Subcutaneous adipose tissue (tissue), 4 donors: ENCODE measurements around the gene OXCT1. TPM values are rescaled to one million over a fixed set of nuclear protein-coding genes. Genes with fewer than 3 reads are reported as not detected.

Experiments
- total RNA-seq, 4 donors: library from RNA; depleted of rRNA; stranded (reverse); fragments of >200 nt; gene quantifications; one replicate each; pipeline ENCODE4 v1.1.0, GENCODE V29; 2016
- TF ChIP-seq, protein P1 (sequence below): fragments of 450-650 bp; IDR thresholded peaks from one replicate; pipeline ENCODE4 v1.5.1; 2016; ENCODE audit warnings: low read depth, mild to moderate bottlenecking, control low read depth, antibody characterized with exemption, moderate library complexity

The OXCT1 gene
- 10 to 100 TPM; 38.9 to 74.6 (median 57.1) TPM for total RNA-seq

DNA sequence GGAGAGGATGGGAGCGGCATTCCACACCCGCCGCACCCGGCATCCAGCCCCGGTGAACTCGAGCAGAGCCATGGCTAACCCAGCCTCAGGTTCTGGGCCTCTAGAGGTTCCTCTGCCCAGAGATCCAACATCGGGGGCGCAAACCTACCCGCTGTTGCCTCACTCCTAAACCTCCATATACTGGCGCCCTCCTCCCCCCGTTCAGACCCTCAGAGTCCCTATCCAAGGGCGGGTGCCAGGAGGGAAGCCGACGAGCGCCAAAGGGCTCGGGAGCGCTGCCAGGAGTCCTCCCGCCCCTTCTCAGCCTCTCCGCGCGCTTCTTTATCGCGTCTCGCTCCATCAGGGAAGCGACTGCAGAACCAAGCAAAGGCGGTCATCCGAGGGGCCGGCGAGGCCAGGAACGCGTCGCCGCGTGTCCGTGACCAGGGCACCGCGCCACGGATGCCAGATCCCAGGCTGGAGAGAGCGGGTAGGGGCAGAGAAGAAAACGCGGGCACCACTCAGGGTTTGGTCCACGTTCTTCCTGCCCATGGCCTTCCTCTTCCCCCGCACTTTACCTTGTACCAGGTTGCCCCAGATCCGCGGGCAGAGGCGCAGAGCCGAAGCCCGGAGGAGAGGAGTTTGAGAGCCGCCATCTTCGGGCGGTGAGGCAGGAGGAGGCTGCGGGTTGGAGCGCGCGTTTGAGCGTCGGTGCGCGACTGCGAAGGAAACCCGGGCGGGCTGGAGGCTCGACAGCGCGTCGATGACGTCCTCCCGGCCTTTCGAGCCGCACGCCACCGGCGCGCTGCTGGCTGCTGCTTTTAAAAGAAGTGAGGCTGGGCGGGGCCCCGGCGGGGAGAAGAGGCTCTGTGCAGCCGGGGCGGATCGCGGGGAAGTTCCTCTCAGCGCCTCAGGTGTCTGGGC, at the start of gene OXCT1:
Gene OXCT1 (minus strand): TSS at position 702 of the 903 bp plus-strand sequence. CDS start 67 bp downstream, at position 635.
- TF ChIP-seq, protein P1, sequence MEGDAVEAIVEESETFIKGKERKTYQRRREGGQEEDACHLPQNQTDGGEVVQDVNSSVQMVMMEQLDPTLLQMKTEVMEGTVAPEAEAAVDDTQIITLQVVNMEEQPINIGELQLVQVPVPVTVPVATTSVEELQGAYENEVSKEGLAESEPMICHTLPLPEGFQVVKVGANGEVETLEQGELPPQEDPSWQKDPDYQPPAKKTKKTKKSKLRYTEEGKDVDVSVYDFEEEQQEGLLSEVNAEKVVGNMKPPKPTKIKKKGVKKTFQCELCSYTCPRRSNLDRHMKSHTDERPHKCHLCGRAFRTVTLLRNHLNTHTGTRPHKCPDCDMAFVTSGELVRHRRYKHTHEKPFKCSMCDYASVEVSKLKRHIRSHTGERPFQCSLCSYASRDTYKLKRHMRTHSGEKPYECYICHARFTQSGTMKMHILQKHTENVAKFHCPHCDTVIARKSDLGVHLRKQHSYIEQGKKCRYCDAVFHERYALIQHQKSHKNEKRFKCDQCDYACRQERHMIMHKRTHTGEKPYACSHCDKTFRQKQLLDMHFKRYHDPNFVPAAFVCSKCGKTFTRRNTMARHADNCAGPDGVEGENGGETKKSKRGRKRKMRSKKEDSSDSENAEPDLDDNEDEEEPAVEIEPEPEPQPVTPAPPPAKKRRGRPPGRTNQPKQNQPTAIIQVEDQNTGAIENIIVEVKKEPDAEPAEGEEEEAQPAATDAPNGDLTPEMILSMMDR, result no peak

DNA sequence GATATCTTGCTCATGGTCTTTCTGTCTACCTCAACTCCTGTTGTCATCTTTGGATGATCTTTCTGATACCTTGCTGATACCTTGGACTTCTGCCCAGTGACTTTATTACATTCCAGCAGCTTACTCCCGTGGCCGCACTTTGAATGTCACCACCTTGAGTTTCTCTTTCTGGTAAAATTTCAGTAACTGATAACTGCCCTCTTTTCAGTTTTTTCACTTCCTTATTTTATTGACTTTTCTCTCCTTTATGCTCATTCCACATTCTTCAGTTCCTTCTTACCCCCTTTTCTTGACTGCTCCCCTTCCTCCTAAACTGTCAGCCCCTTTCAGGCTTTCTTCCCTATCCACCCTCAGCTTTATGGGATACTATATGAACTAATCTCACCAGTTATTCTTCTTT, 47.9 kb upstream of the OXCT1 start:
- TF ChIP-seq, protein P1, result no peak

DNA sequence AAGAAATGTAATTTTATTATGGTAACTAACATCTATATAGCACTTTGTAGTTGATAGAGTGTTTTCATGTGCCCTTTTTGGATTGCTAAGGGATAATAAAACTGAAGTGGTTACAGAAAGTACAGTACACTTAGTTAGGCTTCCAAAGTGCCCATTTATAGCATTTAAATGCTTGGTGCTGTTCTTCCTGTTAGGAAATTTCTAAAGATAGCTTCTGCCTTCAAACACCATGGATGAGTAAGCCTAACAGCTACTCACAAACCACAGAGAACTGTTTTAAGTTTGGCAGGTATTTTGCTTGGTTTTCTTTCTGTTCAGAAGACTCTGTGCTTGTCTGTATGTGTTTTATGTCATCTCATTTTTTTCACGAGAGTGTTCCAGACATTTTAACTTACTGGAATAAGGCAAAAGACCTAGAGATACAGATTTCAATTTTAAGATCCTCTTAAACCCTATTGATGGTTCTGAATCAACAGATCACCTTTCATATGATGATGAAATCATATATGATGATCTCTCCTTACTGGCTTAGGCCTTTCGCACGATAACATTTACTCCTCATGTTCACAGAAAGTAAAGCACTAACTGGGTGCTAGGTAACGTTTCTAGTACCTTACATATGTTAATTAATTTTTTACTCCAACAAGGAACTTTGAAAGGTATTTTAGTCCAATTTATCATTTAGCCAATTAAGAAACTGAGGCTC, 38.3 kb upstream of the OXCT1 start:
- TF ChIP-seq, protein P1, result no peak

DNA sequence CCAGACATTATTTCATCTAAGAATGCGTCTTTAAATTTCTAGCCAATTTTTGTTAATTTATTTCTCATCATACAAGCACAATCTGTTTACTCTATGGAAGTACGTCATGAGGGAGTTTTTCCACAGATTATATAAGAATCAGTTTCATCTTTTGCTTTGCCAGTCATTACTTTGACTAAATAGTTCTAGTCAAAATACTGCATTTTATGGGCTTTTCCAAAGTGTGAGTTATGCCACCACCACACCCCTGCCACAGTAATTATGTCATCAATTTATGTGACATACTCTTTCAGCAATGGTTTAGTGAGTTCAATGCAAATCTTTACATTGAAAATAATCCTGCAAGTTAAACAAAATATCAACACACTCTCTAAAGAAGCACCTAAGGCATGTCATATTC, 35.9 kb upstream of the OXCT1 start:
- TF ChIP-seq, protein P1, result no peak

DNA sequence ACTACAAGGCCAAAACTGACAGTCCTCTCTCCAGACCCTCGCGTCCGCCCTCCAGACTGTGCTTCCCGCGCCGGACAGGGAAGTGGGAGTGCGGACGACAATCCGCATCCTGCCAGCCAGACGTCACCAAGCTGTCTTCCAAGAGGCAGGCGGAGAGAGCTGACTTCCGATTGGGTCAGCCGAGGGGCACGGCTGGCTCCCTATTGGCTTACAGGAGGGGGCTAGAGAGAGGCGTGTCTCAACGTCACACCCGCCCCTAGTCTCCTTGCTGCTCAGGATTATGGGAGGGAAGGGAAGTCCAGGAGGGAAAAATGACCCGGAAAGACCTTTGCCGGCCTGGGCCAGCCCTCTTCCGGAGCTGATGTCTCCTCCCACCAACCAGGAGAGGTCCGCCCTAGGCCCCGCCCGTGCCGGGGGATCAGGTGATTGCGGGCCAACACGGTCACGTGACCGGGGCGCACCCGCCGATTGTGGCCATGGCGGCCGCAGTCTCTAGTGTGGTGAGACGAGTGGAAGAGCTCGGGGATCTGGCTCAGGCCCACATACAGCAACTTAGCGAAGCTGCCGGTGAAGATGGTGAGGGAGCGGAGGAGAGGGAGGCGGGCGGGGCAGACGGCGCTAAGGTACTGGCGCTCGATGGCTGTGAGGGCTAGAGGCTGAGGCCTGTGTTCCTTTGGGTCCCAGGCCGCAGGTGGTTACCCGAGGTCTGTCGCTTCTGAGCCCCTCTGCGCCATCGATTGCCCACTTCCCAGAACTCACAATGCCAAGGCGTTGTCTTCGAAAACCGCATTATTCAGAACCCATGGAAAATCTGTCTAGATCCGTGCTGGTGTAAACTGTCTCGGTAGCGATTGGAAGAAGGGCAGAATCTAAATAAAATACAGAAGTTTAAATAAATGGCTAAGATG, 33.9 kb upstream of the OXCT1 start, which contains the start of gene RIMOC1:
Gene RIMOC1 (plus strand): TSS at position 453 of the 908 bp plus-strand sequence. CDS start 24 bp downstream, at position 477.
- TF ChIP-seq, protein P1, result no peak

DNA sequence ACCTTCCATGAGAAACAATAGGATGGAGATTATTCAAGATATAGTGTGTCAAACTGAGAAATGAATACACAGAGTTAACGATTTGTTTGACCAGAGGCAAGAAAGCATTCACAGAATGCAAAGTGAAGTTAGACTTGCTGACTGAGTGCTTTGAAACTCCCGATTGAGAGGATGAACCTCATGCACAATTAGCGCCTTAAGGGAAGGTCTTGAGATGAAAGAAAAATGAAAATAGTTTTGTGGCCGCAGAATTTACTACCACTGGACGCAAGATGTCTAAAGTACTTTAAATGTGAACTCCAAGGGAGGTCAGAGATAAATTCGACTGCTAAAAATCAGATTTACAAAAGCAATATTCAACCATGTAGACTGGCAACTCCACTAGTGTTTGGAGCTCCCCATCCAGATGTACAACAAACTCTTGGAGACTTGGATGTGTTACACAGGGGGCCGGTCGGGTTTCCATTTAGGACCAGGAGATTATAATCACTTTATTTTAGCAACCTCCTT, 33.2 kb upstream of the OXCT1 start:
- TF ChIP-seq, protein P1, result no peak
